NCI-H2196 (cell line): Measurements from ENCODE around the gene JAZF1.
"Not testable (repeated sequence)": the region's sequence is repeated elsewhere in the genome, so short reads cannot be mapped to it uniquely, and the experiment has no call there.

Experiments used
- DNase-seq: peaks from one replicate; lab custom pipeline; 2025; ENCODE audit not compliant: unreplicated experiment; lab: John Stamatoyannopoulos, UW

The JAZF1 gene

GRCh38 chr7:27856703-27857485 lies 323.7 kb downstream of the JAZF1 start:
- not testable (repeated sequence) for DNase-seq

DNA sequence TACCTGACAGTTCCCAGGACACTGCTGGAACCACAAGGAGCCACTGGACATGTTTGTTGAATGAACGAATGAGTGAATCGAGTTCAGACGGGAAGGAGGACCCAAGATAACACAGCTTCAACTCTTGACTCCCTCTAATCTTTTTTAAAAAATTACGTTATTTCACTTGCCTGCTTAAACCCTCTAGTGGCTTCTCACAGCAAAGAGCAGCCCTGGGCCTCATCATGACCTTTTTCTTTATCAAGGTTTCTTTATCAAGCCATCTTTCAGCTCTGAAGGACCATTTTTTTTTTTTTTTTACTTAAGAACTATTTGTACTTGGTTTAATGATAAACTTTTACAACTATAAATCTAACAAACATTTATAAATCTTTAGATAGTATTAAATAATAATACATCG lies 330.1 kb downstream of the JAZF1 start:
- no peak for DNase-seq

- DNase-seq = no peak
These were observed 334.2 kb downstream of the JAZF1 start for GRCh38 chr7:27846388-27846787.

DNA sequence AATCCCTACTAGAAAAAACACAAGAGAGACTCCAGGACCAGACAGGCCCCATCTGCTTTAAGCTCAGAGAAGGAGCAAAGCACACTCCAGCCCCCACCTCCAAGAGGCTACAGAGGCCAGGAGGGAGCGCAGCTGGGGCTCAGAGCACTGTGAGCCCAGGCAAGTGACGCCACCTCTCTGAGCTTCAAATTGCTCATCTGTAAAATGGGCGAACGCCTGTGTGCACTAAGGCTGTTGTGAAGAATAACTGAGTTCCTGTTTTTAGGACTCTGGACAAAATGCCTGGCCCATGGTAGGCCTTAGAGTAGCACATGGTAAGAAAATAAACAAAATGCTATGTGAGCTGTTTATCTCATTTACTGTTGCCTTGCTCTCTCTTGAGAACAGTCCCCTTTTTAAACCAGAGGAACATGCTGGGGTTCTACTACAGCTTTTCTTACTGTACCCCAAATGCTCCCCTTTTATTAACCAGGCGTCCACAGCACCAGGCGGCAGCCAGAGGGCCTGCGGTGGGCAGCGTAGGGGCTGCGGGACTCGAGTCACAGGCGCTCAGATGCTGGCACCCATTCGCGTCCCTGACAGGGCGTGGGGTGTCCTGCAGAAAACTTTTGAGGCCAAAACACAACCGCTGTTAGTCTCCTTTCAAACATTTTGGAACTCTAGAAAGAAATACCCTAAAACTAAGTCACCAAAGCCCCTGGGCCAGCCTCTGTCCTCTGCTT lies 336.9 kb downstream of the JAZF1 start:
- no peak for DNase-seq

DNA sequence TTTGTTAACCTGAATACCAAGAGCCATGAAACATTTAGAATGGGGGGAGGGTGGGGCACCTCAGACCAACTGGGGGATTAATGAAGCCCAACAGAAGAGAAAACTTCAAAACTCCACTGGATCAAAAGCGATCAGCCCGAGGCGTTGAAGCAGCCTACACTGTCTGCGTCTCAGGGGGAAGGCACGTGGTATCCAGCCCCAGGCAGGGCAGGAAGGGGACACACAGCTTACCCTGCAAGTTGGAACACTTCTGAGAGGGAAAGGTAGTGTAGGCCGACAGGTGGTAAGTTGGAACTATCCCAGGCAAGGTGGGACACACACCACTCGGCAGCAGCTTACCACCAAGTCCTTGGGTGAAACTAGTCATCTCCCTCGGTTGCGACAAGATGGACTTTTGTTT lies 337.7 kb downstream of the JAZF1 start:
- DNase-seq = no peak

DNA sequence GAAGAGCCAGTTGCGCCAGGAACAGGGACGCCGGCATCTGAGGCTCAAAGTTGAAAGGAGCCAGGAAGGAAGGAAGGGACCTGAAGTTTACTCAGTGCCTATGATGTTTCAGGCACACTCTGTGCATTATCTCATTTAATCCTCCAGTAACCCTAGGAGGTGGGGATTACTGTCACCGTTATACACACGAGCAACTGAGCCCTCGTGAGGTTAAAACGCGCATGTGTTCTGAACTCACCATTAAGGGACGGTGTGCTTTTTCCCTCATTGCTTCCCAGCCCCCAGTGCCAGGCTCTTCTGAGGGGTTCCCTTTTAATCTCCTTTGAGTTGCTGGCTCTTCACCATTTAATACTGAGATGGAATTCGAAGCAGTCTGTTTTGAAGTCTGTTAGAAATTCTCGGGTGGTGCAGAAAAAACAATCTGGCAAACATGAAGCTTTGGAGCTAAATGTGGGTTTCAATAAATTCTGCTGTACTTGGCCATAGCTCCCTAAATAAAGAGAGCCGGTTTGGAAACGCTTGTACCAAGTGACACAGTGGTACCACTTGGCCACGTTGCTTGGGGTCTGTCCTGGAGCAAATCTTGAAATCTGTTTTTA lies 338.4 kb downstream of the JAZF1 start:
- DNase-seq = no peak

DNA sequence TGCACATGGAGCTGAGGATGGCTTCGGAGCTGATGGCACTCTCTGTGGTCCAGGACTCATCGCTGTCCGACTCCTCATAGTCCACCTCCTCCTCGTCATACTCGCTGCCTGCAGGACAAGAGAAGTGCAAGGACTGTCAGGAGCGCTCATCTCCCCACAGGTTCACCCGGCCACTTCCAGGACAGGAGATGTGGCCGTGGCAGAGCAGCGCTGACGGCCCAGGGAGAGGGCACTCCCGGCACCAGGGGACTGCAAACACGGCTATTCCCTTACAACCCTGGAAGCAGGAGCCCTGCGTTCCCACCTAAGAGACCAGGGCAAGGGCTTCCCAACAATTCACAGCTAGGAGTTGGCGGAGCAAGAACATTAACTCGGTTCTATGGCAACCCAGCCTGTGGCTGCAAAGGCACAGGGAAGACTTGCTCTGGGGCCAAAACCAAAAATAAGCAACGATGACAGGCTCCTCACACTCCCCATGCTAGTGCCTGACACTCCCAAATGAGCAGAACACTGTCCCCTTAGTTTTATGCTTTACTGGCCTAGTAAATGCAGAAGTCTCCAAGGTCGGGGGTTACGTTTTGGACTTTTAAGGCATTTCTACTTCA lies 339.7 kb downstream of the JAZF1 start:
- DNase-seq = no peak

- DNase-seq = no peak
These were observed 340.3 kb downstream of the JAZF1 start for GRCh38 chr7:27840313-27840712.

- DNase-seq = no peak
These were observed 341.5 kb downstream of the JAZF1 start for GRCh38 chr7:27839099-27839498.

GRCh38 chr7:27836536-27836935 lies 344.1 kb downstream of the JAZF1 start:
- no peak for DNase-seq

GRCh38 chr7:27835376-27835775 lies 345.2 kb downstream of the JAZF1 start:
- DNase-seq = no peak

- no peak for DNase-seq
These were observed 346.2 kb downstream of the JAZF1 start for GRCh38 chr7:27834179-27834921.

- no peak for DNase-seq
These were observed 354.2 kb downstream of the JAZF1 start for GRCh38 chr7:27826357-27826756.

GRCh38 chr7:27825891-27826290 lies 354.7 kb downstream of the JAZF1 start:
- DNase-seq = no peak

- DNase-seq = no peak
These were observed 358.4 kb downstream of the JAZF1 start for GRCh38 chr7:27822245-27822644.

DNA sequence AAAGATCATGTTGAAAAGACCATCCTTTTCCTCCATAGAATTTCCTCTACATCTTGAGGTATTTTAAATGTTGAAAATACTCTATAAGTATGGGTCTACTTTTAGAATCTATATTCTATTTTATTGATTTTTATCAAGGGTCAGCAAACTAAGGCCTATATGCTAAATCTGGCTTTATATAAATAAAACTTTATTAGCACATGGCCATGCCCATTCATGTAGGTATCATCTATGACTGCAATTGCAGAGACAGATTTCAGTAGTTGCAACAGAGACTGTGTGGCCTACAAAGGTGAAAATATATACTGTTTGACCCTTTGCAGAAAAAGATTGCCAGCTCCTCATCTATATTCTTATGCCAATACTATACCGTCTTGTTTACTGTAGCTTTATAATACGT lies 367.9 kb downstream of the JAZF1 start:
- DNase-seq = no peak

GRCh38 chr7:27810186-27810585 lies 370.4 kb downstream of the JAZF1 start:
- DNase-seq = no peak

DNA sequence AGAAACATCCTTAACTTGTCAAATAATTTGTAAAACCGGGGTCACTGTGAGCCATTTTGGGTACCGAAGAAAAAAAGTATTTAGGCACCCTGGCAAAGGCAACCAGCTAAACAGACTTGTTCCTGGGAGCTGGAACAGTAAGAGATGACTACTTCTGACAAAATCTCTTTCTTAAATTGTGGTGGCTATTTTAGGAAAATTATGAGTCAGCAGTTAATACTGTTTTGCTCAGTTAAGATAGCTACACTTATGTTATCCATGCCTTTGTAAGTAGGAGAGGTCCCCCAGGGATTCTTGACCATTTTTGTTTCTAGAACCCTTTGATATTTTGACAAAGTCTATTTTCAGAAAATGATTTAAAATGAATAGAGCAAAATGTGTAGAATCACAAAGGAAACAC lies 372.0 kb downstream of the JAZF1 start:
- no peak for DNase-seq

DNA sequence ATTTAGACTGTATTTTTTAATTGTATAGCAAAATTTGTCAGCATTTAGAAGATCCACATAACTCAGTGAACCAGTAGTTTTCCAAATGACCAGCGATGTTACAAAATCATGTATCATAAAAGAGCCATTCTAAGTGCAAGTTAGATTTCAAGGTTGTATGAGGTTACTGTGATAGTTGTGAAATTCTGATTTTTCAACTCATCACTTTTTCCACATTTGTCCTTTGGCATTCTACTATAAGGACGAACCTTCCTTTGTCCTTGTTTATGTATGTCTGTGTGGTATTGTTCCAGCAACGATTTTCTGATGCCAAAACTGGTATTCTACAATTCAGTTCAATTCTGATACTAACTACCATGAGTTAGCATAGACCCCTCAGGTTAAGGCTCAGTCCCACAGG lies 376.5 kb downstream of the JAZF1 start:
- DNase-seq = no peak

- no peak for DNase-seq
These were observed 377.6 kb downstream of the JAZF1 start for GRCh38 chr7:27802999-27803398.

- no peak for DNase-seq
These were observed 381.4 kb downstream of the JAZF1 start for GRCh38 chr7:27799212-27799611.
